Kidney (tissue), 14 donors: ENCODE measurements around the gene WDR77. TPM values are rescaled to one million over a fixed set of nuclear protein-coding genes. Genes with fewer than 3 reads are reported as not detected.

Experiments
- DNase-seq, 5 donors: peaks; one replicate each; pipeline ENCODE4 v3.0.0-alpha.2; 2013 to 2020
- FAIRE-seq: peaks from 2 replicates; lab custom pipeline; 2012; peaks lifted over from hg19 to GRCh38; lab: Jason Lieb, UNC
- H3K27ac ChIP-seq, 2 donors: one replicate each; pipeline ENCODE4 v1.7.0; 2013; ENCODE audit warnings: low read depth in 2 of 2, low read length in 2 of 2, inconsistent platforms in 1 of 2
- H3K27me3 ChIP-seq: one replicate; pipeline ENCODE4 v1.7.1; 2013; ENCODE audit warnings: low read length, inconsistent platforms; ENCODE audit not compliant: control insufficient read depth, insufficient read depth
- H3K36me3 ChIP-seq, 3 donors: one replicate each; pipeline versions ENCODE4 v1.7.0 to v1.7.1; 2013; ENCODE audit warnings: low read length in 3 of 3, control low read depth in 1 of 3, inconsistent platforms in 1 of 3; ENCODE audit not compliant: insufficient read depth in 3 of 3, control insufficient read depth in 2 of 3
- H3K4me1 ChIP-seq, 3 donors: one replicate each; pipeline versions ENCODE4 v1.7.0 to v1.7.1; 2013; ENCODE audit warnings: low read length in 3 of 3, inconsistent platforms in 1 of 3, low read depth in 1 of 3; ENCODE audit not compliant: control insufficient read depth in 2 of 3, insufficient read depth in 2 of 3
- H3K4me3 ChIP-seq, 3 donors: one replicate each; pipeline versions ENCODE4 v1.7.0 to v1.8.1; 2013; ENCODE audit warnings: low read length in 3 of 3, control low read depth in 1 of 3, inconsistent platforms in 1 of 3
- H3K9ac ChIP-seq, 3 donors: one replicate each; pipeline versions ENCODE4 v1.7.0 to v1.7.1; 2013; ENCODE audit warnings: low read length in 3 of 3, control low read depth in 1 of 3, inconsistent platforms in 1 of 3
- H3K9me3 ChIP-seq, 3 donors: one replicate each; pipeline versions ENCODE4 v1.7.0 to v1.7.1; 2013; ENCODE audit warnings: low read length in 3 of 3, control low read depth in 1 of 3, inconsistent platforms in 1 of 3; ENCODE audit not compliant: control insufficient read depth in 2 of 3, insufficient read depth in 1 of 3
- CTCF ChIP-seq: IDR thresholded peaks from 3 replicates; pipeline ENCODE4 v1.5.1; 2012; ENCODE audit warnings: mild to moderate bottlenecking, moderate library complexity, borderline replicate concordance; ENCODE audit not compliant: insufficient read depth; ENCODE audit errors: extremely low read depth
- intact Hi-C: fragments of 100-400 bp; cut with DNase I; formaldehyde crosslinking; loops from one replicate; pipeline ENCODE4 v1.11.1; 2022
- polyA plus RNA-seq: library from polyadenylated mRNA; stranded (reverse); fragments of 350-450 nt; fragmentation: Illumina TruSeq; extraction: RNeasy Lipid Tissue Mini Kit (QIAGEN cat#74804); gene quantifications from one replicate; pipeline ENCODE4 v1.2.3, GENCODE V29; 2014; ENCODE audit warnings: low read depth, low replicate concordance; ENCODE audit not compliant: insufficient read depth
- total RNA-seq: library from RNA; stranded (reverse); fragmentation: NEBNext Ultra II Directional; extraction: Animal tissue kit (Norgen Biotek cat#: 25700); gene quantifications from one replicate; pipeline ENCODE4 v1.2.1, GENCODE V29; 2021
- donor health status: control.
- donor health status: control.
- donor health status: control.
- donor health status: control.
- donor health status: control.
- donor health status: DM: yes; HTN: yes; CAD: no.
- donor health status: Normal renal cell carcinoma (clear cell type).

The WDR77 gene
- total and polyA plus RNA-seq, 2 donors from 2014 or later, result 26.5 to 28.2 TPM

GRCh38 chr1:111467865-111468716 lies 19.0 kb upstream of the WDR77 start:
- Histone ChIP-seq H3K9me3 (no peaks in the 10 kb centered on the region), H3K4me3 (no peak overlapping the region), H3K27ac (no peak overlapping the region), H3K9ac (no peak overlapping the region), H3K4me1 (no peaks in the 10 kb centered on the region), H3K36me3 (peaks cover 0 to 17% (median 8%) of the 10 kb centered on the region in 3 donors), H3K27me3 (no peaks in the 10 kb centered on the region)
- TF ChIP-seq CTCF, result no peak
- no peak for FAIRE-seq
- intact Hi-C loops, result no loop called here
- no peak for DNase-seq

GRCh38 chr1:111466480-111466879 lies 17.4 kb upstream of the WDR77 start:
- no peak for TF ChIP-seq CTCF
- Histone ChIP-seq H3K4me1 (no peaks in the 10 kb centered on the region), H3K27me3 (no peaks in the 10 kb centered on the region), H3K36me3 (peaks cover 0 to 26% (median 8%) of the 10 kb centered on the region in 3 donors), H3K27ac (no peak overlapping the region), H3K9me3 (no peaks in the 10 kb centered on the region), H3K9ac (no peak overlapping the region), H3K4me3 (no peak overlapping the region)
- intact Hi-C loops, result no loop called here
- DNase-seq (no peak), FAIRE-seq (peak; percentile 54)

GRCh38 chr1:111465754-111466153 lies 16.7 kb upstream of the WDR77 start:
- H3K36me3 ChIP-seq, result peaks cover 0 to 26% (median 7%) of the 10 kb centered on the region in 3 donors
- no peak overlapping the region for H3K9ac ChIP-seq
- H3K4me1 ChIP-seq, result no peaks in the 10 kb centered on the region
- H3K27me3 ChIP-seq, result no peaks in the 10 kb centered on the region
- DNase-seq (no peak), FAIRE-seq (no peak)
- intact Hi-C loops, result no loop called here
- no peak overlapping the region for H3K4me3 ChIP-seq
- no peak overlapping the region for H3K27ac ChIP-seq
- H3K9me3 ChIP-seq, result no peaks in the 10 kb centered on the region
- no peak for TF ChIP-seq CTCF
